Epidermal melanocyte (primary cell): ENCODE measurements around the gene THSD7A.

ENCODE experiments used
- DNase-seq: peaks from one replicate; pipeline ENCODE4 v3.0.0; 2011; ENCODE audit warnings: low spot score; ENCODE audit not compliant: insufficient read length

Gene THSD7A

GRCh38 chr7:11817111-11817740 lies 14.8 kb downstream of the THSD7A start:
- DNase-seq, result no peak

GRCh38 chr7:11811709-11812108 lies 20.3 kb downstream of the THSD7A start:
- no peak for DNase-seq

GRCh38 chr7:11810043-11810625 lies 21.9 kb downstream of the THSD7A start:
- no peak for DNase-seq

GRCh38 chr7:11807000-11807399 lies 25.0 kb downstream of the THSD7A start:
- no peak for DNase-seq

- DNase-seq, result no peak
Observed at GRCh38 chr7:11804621-11805020, 27.4 kb downstream of the THSD7A start.

GRCh38 chr7:11795231-11795630 lies 36.8 kb downstream of the THSD7A start:
- DNase-seq, result no peak

GRCh38 chr7:11792166-11792565 lies 39.8 kb downstream of the THSD7A start:
- DNase-seq, result no peak

- no peak for DNase-seq
Observed at GRCh38 chr7:11788568-11788967, 43.4 kb downstream of the THSD7A start.

- DNase-seq, result no peak
Observed at GRCh38 chr7:11787534-11787933, 44.5 kb downstream of the THSD7A start.

GRCh38 chr7:11786186-11786585 lies 45.8 kb downstream of the THSD7A start:
- no peak for DNase-seq

- DNase-seq, result no peak
Observed at GRCh38 chr7:11784769-11785536, 47.0 kb downstream of the THSD7A start.

- DNase-seq, result no peak
Observed at GRCh38 chr7:11779864-11780674, 51.9 kb downstream of the THSD7A start.

- DNase-seq, result no peak
Observed at GRCh38 chr7:11776039-11776438, 56.0 kb downstream of the THSD7A start.

- DNase-seq, result no peak
Observed at GRCh38 chr7:11775401-11775800, 56.6 kb downstream of the THSD7A start.

GRCh38 chr7:11768263-11768662 lies 63.7 kb downstream of the THSD7A start:
- DNase-seq, result no peak

GRCh38 chr7:11767148-11767547 lies 64.8 kb downstream of the THSD7A start:
- DNase-seq, result no peak

- DNase-seq, result no peak
Observed at GRCh38 chr7:11760372-11760771, 71.6 kb downstream of the THSD7A start.

GRCh38 chr7:11758627-11759111 lies 73.3 kb downstream of the THSD7A start:
- no peak for DNase-seq

- DNase-seq, result no peak
Observed at GRCh38 chr7:11757153-11757552, 74.8 kb downstream of the THSD7A start.

- no peak for DNase-seq
Observed at GRCh38 chr7:11754933-11755332, 77.1 kb downstream of the THSD7A start.

GRCh38 chr7:11754123-11754522 lies 77.9 kb downstream of the THSD7A start:
- no peak for DNase-seq

GRCh38 chr7:11753433-11753832 lies 78.6 kb downstream of the THSD7A start:
- DNase-seq, result no peak
